Measurements from ENCODE around the gene HMGB2. TPM values are rescaled to one million over a fixed set of nuclear protein-coding genes. Genes with fewer than 3 reads are reported as not detected.

The HMGB2 gene
- total RNA-seq, 1 experiment from 2014 or later = 278 TPM

DNA sequence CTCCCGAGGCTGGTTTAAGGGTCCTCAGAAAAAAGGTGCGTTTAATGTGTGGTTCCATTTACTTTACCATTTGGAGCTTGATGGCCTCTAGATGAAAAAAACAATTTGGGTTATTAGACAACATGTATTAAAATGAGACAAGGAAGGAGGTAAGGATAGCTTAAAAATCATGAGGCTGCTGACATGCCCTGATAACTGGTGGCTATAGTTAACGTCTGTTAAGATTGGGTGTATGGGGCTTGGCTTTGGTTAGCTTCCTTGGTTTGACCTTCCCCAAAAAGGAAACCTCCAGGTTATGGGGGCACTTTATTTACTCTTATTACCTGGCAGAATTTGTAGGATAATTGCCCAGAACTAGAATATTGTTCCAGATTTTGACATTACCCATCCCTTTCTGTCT, 51.5 kb downstream of the HMGB2 start:
- H3K9me3 Mint-ChIP-seq = peaks cover 25 to 27% of the 10 kb centered on the region in 2 experiments
- H3K27me3 Mint-ChIP-seq (ENCODE audit: low read depth) = no peaks in the 10 kb centered on the region
- no peak overlapping the region for H3K56ac ChIP-seq (ENCODE audit: insufficient read length, low read depth, low read length)
- no peak overlapping the region for H3K4ac ChIP-seq (ENCODE audit: low read depth, low read length)
- no peaks in the 10 kb centered on the region for H3K79me1 ChIP-seq (ENCODE audit: insufficient read depth, low read depth, low read length, poor library complexity, severe bottlenecking)
- H3K9me3 ChIP-seq (ENCODE audit: control insufficient read depth, low read depth, low read length) = peaks cover 27% of the 10 kb centered on the region
- no peak overlapping the region for H2AK5ac ChIP-seq (ENCODE audit: insufficient read length, low read length)
- H4K20me1 ChIP-seq (ENCODE audit: control insufficient read depth, insufficient read depth, insufficient read length) = no peaks in the 10 kb centered on the region
- H3T11ph ChIP-seq (ENCODE audit: low read length) = no peak overlapping the region
- no peak overlapping the region for H2BK15ac ChIP-seq (ENCODE audit: low read depth, low read length)
- no peak overlapping the region for H4K8ac ChIP-seq (replicated peaks; ENCODE audit: insufficient read length, low read depth, low read length)
- no peak overlapping the region for H3K14ac ChIP-seq (ENCODE audit: insufficient read depth, low read length)
- no peak overlapping the region for H3K9ac ChIP-seq (ENCODE audit: extremely low read depth, insufficient read length, low read length)
- no peak overlapping the region for H2BK120ac ChIP-seq (ENCODE audit: low read depth, low read length, poor library complexity, severe bottlenecking)
- no peaks in the 10 kb centered on the region for H3K23me2 ChIP-seq (ENCODE audit: insufficient read length, low read depth, low read length, poor library complexity, severe bottlenecking)
- H3K23ac ChIP-seq (ENCODE audit: insufficient read length, low read depth, low read length) = no peak overlapping the region
- H3K27ac ChIP-seq (ENCODE audit: insufficient read length, low read depth, low read length) = no peak overlapping the region
- H4K5ac ChIP-seq (ENCODE audit: insufficient read length, low read depth, low read length) = no peak overlapping the region
- no peak overlapping the region for H2BK20ac ChIP-seq (ENCODE audit: low read depth, low read length, poor library complexity, severe bottlenecking)
- H2AFZ ChIP-seq (ENCODE audit: low read length) = no peak overlapping the region
- no peak overlapping the region for H2BK12ac ChIP-seq (ENCODE audit: insufficient read length, low read depth, low read length)
- no peaks in the 10 kb centered on the region for H3K79me2 ChIP-seq (ENCODE audit: insufficient read depth, low read length)
- H3K4me2 ChIP-seq (ENCODE audit: insufficient read depth, insufficient read length, low read length) = no peak overlapping the region
- no peaks in the 10 kb centered on the region for H3K27me3 ChIP-seq (ENCODE audit: insufficient read depth, low read length)
- TF ChIP-seq, protein P1, sequence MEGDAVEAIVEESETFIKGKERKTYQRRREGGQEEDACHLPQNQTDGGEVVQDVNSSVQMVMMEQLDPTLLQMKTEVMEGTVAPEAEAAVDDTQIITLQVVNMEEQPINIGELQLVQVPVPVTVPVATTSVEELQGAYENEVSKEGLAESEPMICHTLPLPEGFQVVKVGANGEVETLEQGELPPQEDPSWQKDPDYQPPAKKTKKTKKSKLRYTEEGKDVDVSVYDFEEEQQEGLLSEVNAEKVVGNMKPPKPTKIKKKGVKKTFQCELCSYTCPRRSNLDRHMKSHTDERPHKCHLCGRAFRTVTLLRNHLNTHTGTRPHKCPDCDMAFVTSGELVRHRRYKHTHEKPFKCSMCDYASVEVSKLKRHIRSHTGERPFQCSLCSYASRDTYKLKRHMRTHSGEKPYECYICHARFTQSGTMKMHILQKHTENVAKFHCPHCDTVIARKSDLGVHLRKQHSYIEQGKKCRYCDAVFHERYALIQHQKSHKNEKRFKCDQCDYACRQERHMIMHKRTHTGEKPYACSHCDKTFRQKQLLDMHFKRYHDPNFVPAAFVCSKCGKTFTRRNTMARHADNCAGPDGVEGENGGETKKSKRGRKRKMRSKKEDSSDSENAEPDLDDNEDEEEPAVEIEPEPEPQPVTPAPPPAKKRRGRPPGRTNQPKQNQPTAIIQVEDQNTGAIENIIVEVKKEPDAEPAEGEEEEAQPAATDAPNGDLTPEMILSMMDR (conservative IDR thresholded peaks at IDR 0.05) = no peak
- no CpG with 5 or more reads among the region's 3 CpGs for WGBS (ENCODE audit: extremely low coverage, insufficient read length, low lambda C conversion rate)
- H3K4me1 ChIP-seq (ENCODE audit: insufficient read depth, low read length) = no peaks in the 10 kb centered on the region
- no peak overlapping the region for H3K18ac ChIP-seq (ENCODE audit: insufficient read length, low read depth, low read length)
- H4K91ac ChIP-seq (ENCODE audit: insufficient read length, low read depth, low read length) = no peak overlapping the region
- no peak overlapping the region; a peak in 1 of 7 replicates for H3K27ac Mint-ChIP-seq
- peaks cover 41 to 50% (median 42%) of the 10 kb centered on the region in 3 experiments for H3K36me3 Mint-ChIP-seq (ENCODE audit: insufficient read depth in 1 of 3, low read depth in 3 of 3)
- DNase-seq = no peak
- no peaks in the 10 kb centered on the region for H3K4me1 Mint-ChIP-seq
- H2BK5ac ChIP-seq (ENCODE audit: insufficient read length, low read length) = no peak overlapping the region
- H3K4me3 Mint-ChIP-seq = no peak overlapping the region

All from H9 (cell line).